K562 (cell line): ENCODE results near the gene LNX2.

ENCODE experiments used
- CHD1 ChIP-seq: fragments of 200-600 bp; sonication (generic); IDR thresholded peaks from one replicate; pipeline ENCODE4 v1.6.1; 2012; ENCODE audit warnings: mild to moderate bottlenecking, moderate library complexity, low read length, inconsistent platforms
- CREB1 ChIP-seq, 2 experiments: sonication (generic) in 1 of 2; formaldehyde crosslinking in 1 of 2; IDR thresholded peaks; 2 replicates each; pipeline versions ENCODE4 v1.6.1 to v1.8.0; 2012 to 2022; ENCODE audit warnings: inconsistent platforms in 1 of 2, mild to moderate bottlenecking in 1 of 2, missing genetic modification reagents in 1 of 2, moderate library complexity in 1 of 2
- EGR1 ChIP-seq: fragments of 450-650 bp; conservative IDR thresholded peaks from 2 replicates; pipeline ENCODE4 v1.6.1; 2017; ENCODE audit warnings: mild to moderate bottlenecking
- MTA2 ChIP-seq: fragments of 450-650 bp; IDR thresholded peaks from 2 replicates; pipeline ENCODE4 v1.6.1; 2016; ENCODE audit warnings: low read depth
- POLR2A ChIP-seq: fragments of 450-650 bp; conservative IDR thresholded peaks from 2 replicates; pipeline ENCODE4 v1.6.1; 2016
- POLR2G ChIP-seq: fragments of 200-400 bp; formaldehyde crosslinking; IDR thresholded peaks from 2 replicates; pipeline ENCODE4 v1.6.1; 2017; ENCODE audit warnings: low read depth, mild to moderate bottlenecking, antibody characterized with exemption, low read length, moderate library complexity
- RBM17 ChIP-seq: fragments of 200-400 bp; formaldehyde crosslinking; IDR thresholded peaks from 2 replicates; pipeline ENCODE4 v1.6.1; 2017; ENCODE audit warnings: low read depth, mild to moderate bottlenecking, low read length, borderline replicate concordance
- SRF ChIP-seq, 2 experiments: fragments of 250-450, 450-650 bp in 1 of 2; sonication (Bioruptor Pico) in 1 of 2; sonication (generic) in 1 of 2; formaldehyde crosslinking; IDR thresholded peaks; 2 replicates each; pipeline versions ENCODE4 v1.5.0 to v1.5.1; 2020 to 2022; ENCODE audit warnings: mild to moderate bottlenecking in 1 of 2, missing genetic modification reagents in 1 of 2
- TEAD2 ChIP-seq: fragments of 450-650 bp; IDR thresholded peaks from 2 replicates; pipeline ENCODE4 v1.6.1; 2016; ENCODE audit warnings: missing genetic modification characterization, control low read depth, missing compliant biosample characterization
- ZNF3 ChIP-seq: fragments of 250-450 bp; sonication (Bioruptor Pico); IDR thresholded peaks from 2 replicates; pipeline ENCODE4 v1.5.0; 2021; ENCODE audit warnings: mild to moderate bottlenecking, moderate library complexity
- TF ChIP-seq, protein P1 (sequence below): sonication (generic); formaldehyde crosslinking; IDR thresholded peaks from 2 replicates; pipeline ENCODE4 v1.8.0; 2022; ENCODE audit warnings: missing genetic modification reagents, mild to moderate bottlenecking, moderate library complexity, borderline replicate concordance
- TF ChIP-seq, protein P2 (sequence below), 3 experiments: fragments of 200-800 bp in 1 of 3; sonication (Bioruptor generic) in 1 of 3; sonication (generic) in 1 of 3; formaldehyde crosslinking in 1 of 3; IDR thresholded peaks; 2 replicates each; pipeline versions ENCODE4 v1.6.1 to v1.8.0; 2016 to 2022; ENCODE audit warnings: mild to moderate bottlenecking in 2 of 3, missing compliant biosample characterization in 2 of 3, missing genetic modification characterization in 2 of 3, missing genetic modification reagents in 1 of 3

DNA sequence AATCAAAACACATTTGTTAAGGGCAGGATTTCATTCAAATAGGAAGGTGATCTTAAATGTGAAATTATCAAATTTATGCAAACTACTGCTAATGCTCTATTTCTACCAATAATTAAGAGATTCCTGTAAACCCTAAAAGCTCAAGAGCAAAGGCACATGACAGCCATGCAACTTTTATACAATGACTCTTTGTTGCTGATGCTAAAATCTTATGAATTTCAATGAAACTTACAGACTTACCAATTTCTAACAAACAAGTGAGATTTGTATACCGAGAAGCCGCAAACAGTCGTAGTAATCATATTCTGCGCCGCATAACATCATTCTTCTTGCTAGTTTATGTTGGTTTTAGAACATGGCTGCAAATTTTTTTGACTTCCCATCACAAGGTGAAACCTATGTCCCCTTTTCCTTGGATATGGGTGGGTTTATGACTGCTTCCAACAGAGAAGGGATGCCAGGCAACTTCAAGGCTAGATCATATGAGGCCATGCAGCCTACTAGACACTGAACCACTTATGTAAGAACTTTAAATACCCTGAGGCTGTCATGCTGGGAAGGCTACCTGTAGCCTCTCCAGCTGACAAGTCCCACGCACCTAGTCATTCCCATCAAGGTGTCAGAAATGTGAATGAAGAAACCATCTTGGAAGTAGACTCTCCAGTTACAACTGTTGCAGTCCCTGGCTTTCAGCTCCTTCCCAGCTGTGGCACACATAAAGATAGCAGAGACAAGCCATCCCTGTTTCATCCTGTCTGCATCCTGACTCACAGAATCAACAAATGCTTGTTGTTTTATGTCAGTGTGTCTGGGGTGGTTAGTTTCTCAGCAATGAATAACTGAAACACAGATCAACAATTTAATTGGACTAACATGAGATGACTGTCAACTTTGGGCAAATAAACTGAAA, 42.0 kb downstream of the LNX2 start:
- TF ChIP-seq MTA2 (no peak), EGR1 (no peak), CREB1 (IDR thresholded peaks at IDR 0.05) (no peak), CREB1 (CRISPR knock-in tag; IDR thresholded peaks at IDR 0.05) (no peak), TEAD2 (no peak), ZNF3 (CRISPR knock-in tag) (no peak), POLR2G (no peak), CHD1 (no peak), SRF (CRISPR knock-in tag; IDR thresholded peaks at IDR 0.05) (no peak), RBM17 (no peak), POLR2A (no peak)
- TF ChIP-seq, protein P1, sequence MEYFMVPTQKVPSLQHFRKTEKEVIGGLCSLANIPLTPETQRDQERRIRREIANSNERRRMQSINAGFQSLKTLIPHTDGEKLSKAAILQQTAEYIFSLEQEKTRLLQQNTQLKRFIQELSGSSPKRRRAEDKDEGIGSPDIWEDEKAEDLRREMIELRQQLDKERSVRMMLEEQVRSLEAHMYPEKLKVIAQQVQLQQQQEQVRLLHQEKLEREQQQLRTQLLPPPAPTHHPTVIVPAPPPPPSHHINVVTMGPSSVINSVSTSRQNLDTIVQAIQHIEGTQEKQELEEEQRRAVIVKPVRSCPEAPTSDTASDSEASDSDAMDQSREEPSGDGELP (CRISPR knock-in tag) = no peak
- TF ChIP-seq, protein P2, sequence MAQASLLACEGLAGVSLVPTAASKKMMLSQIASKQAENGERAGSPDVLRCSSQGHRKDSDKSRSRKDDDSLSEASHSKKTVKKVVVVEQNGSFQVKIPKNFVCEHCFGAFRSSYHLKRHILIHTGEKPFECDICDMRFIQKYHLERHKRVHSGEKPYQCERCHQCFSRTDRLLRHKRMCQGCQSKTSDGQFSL (CRISPR knock-in tag; IDR thresholded peaks at IDR 0.05) = no peak
- TF ChIP-seq, protein P2 (tag; IDR thresholded peaks at IDR 0.05) = no peak
